Stimulated activated CD8-positive, alpha-beta memory T cell treated with anti-CD3 and anti-CD28 coated beads, Interleukin-7, amount 100 ng/mL, for 4 hours (primary cell): ENCODE measurements around the gene GRIA4.
"Not testable (repeated sequence)": the region's sequence is repeated elsewhere in the genome, so short reads cannot be mapped to it uniquely, and the experiment has no call there.

ENCODE experiments used
- DNase-seq, 2 donors: peaks; one replicate each; pipeline ENCODE4 v3.0.0-alpha.2; 2020; ENCODE audit warnings: low read depth in 2 of 2

The GRIA4 gene

DNA sequence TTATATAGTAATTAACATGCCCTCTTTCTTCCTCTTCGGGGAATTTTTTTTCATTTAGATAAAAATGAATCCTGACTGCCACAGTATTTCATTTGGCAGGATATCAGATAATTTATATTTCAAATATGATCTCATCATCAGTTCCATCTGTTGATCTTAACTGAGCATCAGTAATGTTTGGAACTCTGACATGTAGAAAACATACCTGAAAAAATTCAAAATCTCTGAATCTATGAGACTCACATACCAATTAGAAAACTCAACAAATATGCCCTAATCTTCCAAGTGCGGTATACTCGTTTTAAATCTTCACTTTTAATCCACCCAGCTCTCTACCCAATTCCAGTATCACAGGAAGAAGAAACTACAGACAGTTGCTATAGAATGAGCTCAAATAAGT lies 250.2 kb downstream of the GRIA4 start:
- no peak for DNase-seq

DNA sequence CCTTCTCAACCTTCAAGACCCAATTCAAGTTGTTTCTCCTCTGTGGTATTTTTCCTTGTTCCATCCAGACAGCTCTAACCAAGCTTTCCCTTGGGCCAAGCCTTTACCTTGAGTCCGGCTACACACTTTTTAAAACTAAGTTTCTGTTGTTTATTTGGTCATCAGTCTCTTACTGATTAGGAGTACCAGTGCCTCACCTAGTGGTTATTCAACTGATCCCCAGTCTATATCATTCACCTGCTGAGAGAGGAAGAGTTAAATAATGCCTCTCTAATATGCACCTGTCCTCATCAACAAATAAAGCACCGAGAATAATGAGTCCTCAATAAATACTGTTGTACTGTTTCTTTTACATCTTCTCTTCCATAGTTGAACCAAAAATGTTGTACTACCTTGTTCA lies 251.4 kb downstream of the GRIA4 start:
- DNase-seq: no peak

DNA sequence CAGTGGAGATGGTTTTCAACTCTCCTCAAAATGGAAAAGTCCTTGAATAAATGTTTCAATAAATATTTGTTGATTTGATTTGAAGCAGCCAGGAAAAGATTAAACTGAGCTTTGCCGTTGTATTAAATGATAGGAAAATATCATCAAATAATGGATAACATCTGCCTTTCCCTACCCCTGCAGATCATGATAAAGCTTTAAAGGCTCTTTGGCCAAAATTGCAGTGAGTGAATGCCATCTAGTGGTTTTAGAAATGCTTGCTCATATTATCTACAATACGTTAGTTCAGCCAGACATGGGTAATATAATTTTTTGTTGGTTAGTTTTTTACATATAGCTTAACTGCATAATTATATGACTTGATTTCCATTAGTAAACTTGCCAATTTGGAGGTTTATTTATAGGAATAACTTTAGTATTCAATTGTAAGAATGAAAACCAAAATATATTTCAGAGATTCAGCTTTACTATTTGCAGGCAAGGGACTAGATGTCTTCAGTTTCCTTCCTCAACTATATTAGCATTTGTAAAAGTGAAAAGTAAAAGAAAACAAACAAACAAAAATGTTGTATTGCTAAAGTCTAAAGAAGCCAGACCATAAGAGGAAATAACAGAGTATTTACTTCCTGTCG lies 253.0 kb downstream of the GRIA4 start:
- DNase-seq: no peak

DNA sequence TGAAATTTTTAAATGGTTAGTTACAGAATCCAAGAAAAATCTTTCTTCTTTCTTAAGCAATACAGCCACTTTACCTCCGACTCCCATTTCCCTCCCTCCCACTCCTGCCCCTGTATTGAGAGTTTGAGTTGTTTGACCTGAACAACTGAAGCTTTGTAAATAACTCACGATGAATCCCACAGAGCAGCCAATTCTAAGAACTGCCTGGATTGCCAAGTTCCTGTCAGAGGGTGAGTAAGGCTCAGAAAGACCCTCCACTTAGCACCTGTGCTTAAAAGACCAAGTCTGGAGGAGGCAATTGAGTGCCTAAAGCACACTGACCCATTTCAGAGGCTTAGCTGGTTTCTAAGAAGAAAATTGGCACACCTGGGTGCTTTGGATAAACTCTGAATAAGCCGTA lies 253.7 kb downstream of the GRIA4 start:
- DNase-seq: no peak

DNA sequence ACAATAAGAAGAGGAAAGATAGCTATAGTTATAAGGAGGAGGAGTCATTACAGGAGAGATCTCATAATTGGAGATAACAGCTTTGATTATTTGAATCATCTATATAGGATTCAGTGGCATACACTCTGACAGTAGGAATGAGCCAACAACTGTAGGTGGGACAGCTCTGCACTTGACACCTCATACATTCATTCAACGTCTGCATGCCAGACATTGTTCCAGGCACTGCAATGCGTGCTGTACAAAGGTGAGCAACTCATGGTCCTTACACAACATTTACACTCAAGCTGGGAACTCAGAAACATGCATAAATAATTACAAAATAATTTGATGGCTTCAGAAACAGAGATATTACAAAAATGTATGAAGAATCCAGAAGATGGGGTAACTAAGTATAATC lies 257.9 kb downstream of the GRIA4 start:
- no peak for DNase-seq

DNA sequence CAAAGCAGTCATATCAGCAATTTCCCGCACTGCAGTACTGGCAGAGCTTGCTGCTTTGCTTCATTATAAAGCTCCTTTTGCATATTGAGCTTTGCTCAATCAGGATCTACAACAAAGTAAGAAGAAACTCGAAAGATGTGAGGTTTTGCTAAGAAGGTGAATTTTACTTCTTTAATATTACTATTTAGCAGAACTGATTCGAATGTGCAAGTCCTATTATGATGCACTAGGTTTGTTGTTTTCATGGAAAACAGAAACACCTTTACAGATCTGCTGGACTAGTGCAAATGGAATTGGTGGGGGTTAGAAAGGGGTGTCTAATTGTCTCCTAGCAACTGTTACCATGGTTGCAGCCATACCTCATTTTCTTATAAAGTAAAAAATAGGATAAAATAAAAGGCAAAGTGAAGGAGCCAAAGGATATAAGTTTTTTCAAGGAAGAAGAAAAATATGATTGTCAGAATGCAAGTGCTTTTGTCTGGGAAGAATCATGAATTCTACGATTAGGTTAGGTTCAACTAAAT lies 259.0 kb downstream of the GRIA4 start:
- no peak for DNase-seq

DNA sequence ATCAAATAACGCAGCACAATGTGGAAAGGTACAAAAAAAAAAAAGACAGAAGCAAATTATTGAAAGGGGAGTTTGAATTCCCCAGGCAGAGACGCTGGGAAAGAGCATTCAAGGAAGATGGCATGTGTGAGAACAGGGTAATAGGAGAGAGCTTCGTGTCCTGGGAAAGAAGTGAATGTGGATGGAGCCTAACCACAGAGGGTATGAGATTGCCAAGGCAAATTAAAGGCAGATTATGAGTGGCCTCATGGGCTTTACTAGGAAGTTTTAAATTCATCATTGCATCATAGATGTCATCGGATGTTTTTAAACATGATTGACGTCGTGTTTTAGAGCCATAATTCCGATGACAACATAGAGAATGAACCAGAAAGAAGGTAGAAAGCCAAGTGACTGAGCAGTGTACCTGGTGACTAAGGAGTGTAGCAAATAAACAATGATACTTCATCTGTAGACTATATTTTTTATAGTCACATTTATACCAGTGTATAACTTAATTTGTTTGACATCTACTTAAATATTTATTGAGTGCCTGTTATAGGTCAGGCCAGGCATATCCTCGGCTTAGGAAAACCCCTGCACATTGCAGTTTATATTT lies 260.7 kb downstream of the GRIA4 start:
- DNase-seq: no peak

DNA sequence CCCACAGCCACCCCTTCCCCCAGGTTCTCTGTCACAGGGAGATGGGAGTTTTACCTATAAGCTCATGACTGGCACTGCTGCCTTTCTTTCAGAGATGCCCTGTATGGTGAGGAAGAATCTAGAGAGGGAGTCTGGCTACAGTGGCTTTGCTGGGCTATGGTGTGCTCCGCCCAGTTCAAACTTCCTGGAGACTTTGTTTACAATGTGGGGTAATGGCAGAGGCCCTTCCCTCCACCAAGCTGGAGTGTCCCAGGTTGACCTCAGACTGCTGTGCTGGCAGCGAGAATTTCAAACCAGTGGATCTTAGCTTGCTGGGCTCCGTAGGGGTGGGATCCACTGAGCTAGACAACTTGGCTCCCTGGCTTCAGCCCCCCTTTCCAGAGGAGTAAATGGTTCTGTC lies 268.6 kb downstream of the GRIA4 start:
- no peak for DNase-seq

DNA sequence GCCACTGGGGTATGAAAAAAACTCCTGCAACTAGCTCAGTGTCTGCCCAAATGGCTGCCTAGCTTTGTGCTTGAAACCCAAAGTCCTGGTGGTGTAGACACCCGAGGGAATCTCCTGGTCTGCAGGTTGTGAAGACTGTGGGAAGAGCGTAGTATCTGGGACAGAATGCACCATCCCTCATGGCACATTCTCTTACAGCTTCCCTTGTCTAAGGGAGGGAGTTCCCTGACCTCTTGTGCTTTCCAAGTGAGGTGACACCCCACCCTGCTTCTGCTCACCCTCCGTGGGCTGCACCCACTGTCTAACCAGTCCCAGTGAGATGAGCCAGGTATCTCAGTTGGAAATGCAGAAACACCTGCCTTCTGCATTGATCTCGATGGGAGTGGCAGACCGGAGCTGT lies 269.1 kb downstream of the GRIA4 start:
- not testable (repeated sequence) for DNase-seq

DNA sequence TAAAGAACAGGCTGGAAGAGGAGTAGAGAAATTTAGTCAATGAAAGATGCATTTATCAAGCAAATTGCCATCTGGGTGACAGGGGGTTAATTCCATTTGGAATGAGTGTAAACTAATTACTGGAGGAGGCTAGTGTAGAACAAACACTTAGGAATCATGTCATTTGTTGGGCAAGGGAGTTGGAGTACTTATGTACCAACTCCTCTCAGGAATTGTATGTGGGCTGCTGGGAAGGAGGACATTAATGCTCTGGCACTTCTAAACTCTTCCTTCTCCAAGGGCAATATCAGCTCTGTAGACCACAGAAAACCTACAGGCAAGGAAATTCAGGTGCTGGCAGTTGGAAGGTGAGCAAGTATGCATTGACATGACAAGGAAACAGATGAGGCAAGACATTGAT lies 271.2 kb downstream of the GRIA4 start:
- no peak for DNase-seq

DNA sequence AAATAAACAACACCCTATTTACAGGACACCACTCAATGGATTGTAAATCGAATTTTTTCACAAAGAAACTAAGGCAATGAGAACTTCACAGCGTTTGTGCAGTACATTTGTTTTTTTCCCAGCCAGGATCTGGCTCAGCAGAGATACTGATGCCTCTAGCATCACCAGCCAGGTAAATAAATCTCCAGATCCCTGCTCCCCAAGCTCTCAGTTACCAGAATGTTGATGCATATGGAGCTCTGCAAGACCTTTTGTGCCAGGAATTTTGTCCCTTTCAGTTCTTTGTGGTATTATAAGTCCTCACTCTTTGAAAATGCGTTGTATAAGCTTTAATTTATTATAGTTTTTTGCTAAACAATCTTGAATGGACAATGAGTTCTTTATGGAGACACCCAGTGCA lies 274.6 kb downstream of the GRIA4 start:
- no peak for DNase-seq

DNA sequence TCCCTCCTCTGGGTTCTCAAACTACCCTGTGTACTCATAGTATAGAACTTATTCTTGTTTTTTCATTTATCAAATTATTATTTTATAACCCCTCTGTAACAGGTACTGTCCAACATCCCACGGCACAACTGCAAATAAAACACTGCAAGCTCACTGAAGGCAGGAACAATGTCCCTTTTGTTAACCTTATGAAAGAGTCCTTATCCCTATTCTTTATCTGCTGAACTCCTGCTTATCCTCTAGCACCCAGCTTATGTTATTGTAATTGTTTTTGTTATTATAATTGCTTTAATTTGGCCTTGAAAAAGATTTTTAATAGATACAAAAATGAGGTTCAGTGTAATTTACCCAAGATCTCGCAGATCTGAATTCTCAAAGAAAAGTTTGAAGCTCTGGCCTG lies 281.8 kb downstream of the GRIA4 start:
- DNase-seq: no peak

DNA sequence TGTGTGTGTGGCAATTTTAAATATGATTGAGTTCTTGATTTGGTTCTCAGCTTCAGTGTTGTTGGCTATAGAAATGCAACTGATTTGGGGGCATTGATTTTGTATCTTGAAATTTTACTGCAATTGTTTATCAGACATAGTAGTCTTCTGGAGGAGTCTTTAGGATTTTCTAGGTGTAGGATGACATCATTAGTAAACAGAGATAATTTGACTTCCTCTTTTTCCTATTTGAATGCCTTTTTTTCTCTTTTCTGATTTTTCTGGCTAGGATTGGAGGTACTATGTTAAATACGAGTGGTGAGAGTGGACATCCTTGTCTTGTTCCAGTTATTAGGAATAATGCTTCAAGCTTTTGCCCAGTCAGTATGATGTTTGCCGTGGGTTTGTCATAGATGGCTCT lies 287.3 kb downstream of the GRIA4 start:
- DNase-seq: no peak

DNA sequence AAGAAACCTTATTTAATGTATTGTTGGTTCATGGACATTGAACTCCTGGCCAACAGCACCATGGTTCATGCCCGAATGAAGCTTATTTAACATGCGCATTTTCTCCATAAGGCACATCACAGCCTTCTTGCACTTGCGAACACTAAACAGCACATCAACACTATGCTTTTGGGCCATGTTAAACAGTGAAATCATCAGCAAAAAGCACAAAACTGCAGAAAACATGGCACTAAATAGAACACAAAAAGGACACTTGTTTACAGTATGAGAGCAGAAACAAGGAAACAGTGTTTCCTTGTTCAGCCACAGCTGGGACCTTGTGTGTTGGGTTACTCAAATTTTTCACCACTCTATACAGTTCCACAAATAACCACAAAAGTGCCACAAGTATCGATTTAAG lies 289.9 kb downstream of the GRIA4 start:
- no peak for DNase-seq

DNA sequence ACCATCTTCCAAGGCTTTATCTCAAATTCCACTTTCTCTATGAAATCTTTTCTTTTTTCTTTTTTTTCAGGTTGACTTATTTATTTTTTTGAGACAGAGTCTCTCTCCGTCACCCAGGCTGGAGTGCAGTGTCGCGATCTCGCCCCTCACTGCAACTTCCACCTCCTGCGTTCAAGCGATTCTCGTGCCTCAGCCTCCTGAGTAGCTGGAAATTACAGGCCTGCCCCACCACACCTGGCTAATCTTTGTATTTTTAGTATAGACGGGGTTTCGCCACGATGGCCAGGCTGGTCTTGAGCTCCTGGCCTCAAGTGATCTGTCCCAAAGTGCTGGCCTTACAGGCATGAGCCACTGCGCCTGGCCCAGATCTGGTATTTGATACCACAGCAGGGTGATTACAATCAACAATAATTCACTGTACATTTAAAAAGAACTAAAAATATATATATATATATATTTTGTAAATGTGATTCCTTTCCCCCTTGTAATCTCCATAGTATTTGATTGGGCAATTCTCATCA lies 290.7 kb downstream of the GRIA4 start:
- no peak for DNase-seq

DNA sequence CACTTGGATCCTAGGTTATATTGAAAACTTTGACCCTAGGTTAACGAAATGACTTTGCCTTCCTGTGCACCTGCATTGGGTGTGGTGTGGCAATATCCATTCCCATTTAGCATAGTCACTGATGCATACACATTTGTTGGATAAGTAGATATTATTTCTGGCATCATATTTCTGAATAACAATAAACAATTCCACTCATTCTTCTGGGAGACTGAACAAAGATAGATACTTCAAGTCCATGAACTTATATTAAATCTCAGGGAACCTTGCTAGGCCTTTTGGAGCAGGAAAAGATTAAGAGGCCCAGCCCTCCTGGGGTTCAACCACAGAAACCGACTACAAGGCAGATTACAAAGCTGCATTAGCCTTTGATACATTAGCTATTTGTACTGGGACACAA lies 293.2 kb downstream of the GRIA4 start:
- DNase-seq: no peak

DNA sequence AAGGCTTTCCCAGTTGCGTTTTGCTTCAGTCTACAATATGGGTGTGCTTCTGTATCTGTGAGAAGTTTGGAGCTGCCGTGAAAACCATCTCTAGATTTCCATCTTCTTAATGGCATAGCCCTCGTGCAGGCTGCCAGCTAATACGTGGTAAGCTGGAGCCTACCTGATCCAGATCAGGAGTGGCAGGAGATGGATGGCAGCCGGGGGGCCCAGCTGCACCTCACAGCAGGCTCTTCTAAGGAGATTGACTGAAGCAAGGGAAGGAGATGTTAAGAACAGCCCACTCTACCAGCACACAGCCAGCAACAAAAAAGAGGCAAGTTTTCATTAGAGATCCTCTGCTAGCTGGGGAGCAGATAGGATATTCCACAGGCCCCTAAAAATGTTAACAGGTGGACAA lies 296.6 kb downstream of the GRIA4 start:
- DNase-seq: no peak

DNA sequence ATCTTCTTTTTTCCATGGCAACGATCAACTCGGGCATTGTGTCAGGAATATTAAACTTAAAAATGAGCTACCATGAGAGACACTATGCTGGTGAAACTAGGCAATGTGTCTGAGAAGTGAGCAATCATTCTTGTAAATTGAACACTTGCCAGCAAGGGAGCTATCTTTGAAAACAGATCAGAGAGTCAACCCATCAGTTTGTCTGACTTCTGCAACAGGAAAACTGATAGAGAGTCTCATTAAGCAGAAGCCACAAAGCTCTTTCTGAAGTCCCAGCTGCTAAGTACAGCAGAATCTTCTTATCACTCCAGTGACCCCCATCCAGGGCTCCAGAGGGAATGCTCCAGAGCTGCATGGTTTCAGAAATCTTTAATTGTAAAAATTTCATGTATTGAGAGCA lies 297.4 kb downstream of the GRIA4 start:
- DNase-seq: no peak

DNA sequence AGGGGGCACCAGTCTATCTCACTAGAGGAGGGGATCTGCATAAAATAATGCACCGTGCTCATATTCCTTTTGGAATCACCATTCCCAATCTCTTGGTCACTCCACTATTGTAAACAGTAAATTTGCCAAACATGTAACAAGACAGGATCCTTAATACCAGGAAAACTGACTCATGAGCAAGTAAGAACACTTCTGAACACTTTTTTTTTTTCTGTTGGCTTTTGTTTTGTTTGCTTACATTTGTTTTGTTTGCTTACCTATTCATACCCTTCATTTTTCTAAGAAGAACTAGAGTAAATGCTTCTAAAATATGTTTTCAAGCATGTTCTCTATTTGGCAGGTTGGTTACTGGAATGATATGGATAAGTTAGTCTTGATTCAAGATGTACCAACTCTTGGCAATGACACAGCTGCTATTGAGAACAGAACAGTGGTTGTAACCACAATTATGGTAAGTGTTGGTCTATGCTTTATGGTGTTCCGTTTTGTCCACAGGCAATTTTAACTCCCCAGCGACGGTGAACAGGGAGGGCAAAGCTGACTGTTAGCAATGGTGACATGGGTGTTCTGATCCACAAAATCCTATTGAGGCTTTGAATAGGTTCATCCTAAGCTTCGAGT lies 300.3 kb downstream of the GRIA4 start:
- DNase-seq: no peak

DNA sequence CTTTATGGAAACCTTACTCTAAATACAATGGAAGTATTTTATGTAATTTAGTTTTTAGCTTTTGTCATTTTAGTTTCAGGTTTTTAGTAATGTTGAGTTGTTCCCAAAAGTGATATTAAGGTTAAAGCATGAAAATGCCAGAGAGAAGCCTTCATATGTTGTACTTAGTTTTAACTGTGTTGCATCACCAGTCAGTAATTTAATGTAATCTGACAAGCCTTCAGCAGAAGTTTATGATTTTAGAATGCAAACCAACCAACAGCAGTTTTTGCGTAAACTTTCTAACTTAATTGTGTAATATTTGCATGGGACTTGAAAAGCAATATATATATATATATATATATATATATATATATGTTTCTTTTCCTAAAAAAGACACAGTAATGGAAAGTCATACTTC lies 301.6 kb downstream of the GRIA4 start:
- no peak for DNase-seq

DNA sequence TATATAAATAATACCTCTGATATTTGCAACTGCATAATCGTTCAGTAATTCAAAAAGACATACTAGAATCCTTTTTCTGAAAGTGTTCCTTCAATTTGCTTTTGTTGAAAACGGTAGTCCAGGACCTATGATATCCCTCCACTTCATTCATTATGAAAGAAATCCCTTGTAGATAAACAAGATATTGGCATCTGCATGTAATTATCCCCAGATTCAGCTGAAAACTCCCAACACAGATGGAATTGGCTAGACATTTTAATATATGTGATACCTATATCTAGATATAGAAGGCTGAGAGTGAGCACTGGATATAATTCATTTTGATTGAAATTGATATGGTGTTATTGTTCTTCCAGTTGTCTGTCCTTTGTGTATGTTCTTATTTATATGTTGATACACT lies 302.8 kb downstream of the GRIA4 start:
- DNase-seq: no peak

DNA sequence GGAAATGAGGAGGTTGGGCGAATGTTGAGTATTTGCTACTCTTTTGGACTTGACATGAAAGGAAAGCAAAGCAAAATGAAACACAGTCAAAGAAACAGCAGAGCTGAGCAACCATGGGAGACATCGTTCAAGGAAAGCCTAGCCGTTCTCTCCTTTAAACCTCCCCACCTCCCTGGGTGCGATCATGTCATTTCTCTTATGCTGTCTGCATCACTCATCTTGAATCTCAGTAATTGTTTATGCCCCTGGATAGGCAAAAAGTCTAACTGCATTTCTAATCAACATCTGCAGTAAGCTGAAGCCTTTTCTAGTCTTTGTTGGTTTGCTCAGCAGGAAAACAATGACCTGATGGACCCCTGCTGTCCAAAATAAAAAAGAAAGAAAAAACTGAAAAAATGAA lies 305.1 kb downstream of the GRIA4 start:
- DNase-seq: no peak

DNA sequence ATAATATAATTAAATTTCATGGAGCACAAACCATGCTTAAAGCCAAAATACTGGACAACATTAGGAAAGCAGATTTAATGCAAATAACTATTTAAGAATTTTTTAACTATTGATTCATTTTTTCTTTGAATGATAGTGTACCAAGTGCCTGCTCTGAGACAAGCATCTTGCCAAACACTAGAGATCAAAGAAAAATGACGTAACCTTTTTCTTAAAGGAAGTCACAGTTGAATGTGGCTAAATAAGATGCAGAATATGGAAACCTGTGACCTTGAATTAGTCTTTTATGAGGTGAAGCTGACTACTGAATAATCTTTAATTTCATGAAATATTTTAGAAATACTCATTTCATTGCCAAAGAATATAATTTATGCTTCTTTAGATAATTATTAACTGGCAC lies 308.2 kb downstream of the GRIA4 start:
- DNase-seq: no peak
